ENCODE measurements around the gene MORN1.

GRCh38 chr1:2394220-2394619, 2.9 kb upstream of the MORN1 start:
- TF ChIP-seq CTCF (optimal IDR thresholded peaks at IDR 0.05 in 1 of 3, IDR thresholded peaks at IDR 0.05 in 1 of 3, conservative IDR thresholded peaks at IDR 0.05 in 1 of 3; ENCODE audit: extremely low read depth in 1 of 3, insufficient read depth in 2 of 3, low read length in 3 of 3): no peak
- no peak for TF ChIP-seq EZH2 (IDR thresholded peaks at IDR 0.05; ENCODE audit: low read length)
